Calu3 (cell line): ENCODE results near the gene CDK4. TPM values are rescaled to one million over a fixed set of nuclear protein-coding genes. Genes with fewer than 3 reads are reported as not detected.
A peak's percentile ranks its signal among the peaks of the same experiment; 100 is the strongest.

Experiments
- BruUV-seq: library from RNA; stranded (reverse); fragments of 400-500 nt; replicated peaks from 2 replicates; lab custom pipeline; 2021; lab: Mats Ljungman, UMichigan
- CTCF ChIA-PET: fragments of 300-600 bp; sonication (Branson Sonifier 250); formaldehyde crosslinking; loops from one replicate; lab custom pipeline; 2022; ENCODE audit warnings: antibody characterized with exemption; lab: Charles Lee
- DNase-seq: peaks from one replicate; pipeline ENCODE4 v3.0.0; 2022
- H3K27ac Mint-ChIP-seq: one replicate; pipeline ENCODE4 v1.8.0; 2022; ENCODE audit warnings: mixed read lengths; ENCODE audit not compliant: unreplicated experiment
- H3K27me3 Mint-ChIP-seq: one replicate; pipeline ENCODE4 v1.8.0; 2022; ENCODE audit warnings: mixed read lengths; ENCODE audit not compliant: unreplicated experiment
- H3K36me3 Mint-ChIP-seq: one replicate; pipeline ENCODE4 v1.8.0; 2022; ENCODE audit warnings: mild to moderate bottlenecking, moderate library complexity, mixed read lengths; ENCODE audit not compliant: insufficient read depth, unreplicated experiment
- H3K4me1 Mint-ChIP-seq: one replicate; pipeline ENCODE4 v1.8.0; 2022; ENCODE audit warnings: mild to moderate bottlenecking, low read depth, mixed read lengths; ENCODE audit not compliant: unreplicated experiment
- H3K4me3 Mint-ChIP-seq: one replicate; pipeline ENCODE4 v1.8.0; 2022; ENCODE audit warnings: mild to moderate bottlenecking, low read depth, moderate library complexity, mixed read lengths; ENCODE audit not compliant: unreplicated experiment
- H3K9me3 Mint-ChIP-seq: one replicate; pipeline ENCODE4 v1.8.0; 2022; ENCODE audit warnings: low read depth, mixed read lengths; ENCODE audit not compliant: unreplicated experiment
- intact Hi-C: fragments of 100-400 bp; cut with micrococcal nuclease; formaldehyde crosslinking; loops from one replicate; pipeline ENCODE4 v1.10.0; 2022; ENCODE audit not compliant: unreplicated experiment
- total RNA-seq: library from RNA; stranded (reverse); gene quantifications from 2 replicates; pipeline ENCODE4 v1.2.3, GENCODE V29; 2022
- TF ChIP-seq, protein P1 (sequence below): fragments of 200-600 bp; IDR thresholded peaks from one replicate; pipeline ENCODE4 v1.8.0; 2022; ENCODE audit warnings: antibody characterized with exemption; ENCODE audit not compliant: unreplicated experiment

CDK4 gene
- total RNA-seq, 1 experiment from 2014 or later = 188 TPM

DNA sequence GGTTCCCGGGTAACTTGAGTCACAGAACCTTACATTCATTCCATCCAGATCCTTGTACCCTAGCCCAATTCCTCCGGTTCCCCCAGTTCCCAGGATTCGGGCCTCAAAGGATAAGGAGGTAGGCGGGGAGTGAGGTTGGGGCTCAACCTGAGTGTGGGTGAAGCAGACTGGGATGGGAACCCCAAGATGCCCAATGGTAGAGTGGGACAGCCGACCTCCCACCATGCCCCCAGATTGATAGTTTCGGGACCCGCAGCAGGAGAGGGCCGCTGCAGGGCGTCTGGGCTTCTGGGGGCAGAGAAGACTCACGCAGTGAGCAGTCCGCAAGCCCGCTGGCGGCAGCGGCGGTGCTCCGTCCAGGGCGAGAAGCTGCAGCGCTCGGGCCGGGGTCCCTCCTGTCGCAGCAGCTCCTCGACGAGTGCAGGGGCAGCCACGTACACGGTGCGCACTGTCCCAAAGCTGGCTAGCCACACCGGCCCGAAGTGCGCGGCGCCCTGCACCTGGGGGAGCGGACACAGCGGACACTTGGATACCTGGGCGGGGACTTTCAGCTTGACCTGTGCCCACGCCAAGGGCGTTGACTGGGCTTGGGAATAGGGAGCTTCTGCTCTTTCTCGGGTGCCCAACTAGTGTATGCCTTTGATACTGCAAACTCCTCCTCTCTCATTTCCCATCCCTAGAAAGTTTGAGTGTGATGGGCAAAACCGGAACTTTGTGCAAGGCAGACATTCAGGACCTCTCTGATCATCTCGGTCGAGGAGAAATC, 13.8 kb upstream of the CDK4 start:
- Mint-ChIP-seq H3K27me3 (peaks cover 45% of the 10 kb centered on the region), H3K9me3 (no peaks in the 10 kb centered on the region), H3K27ac (peak overlapping the region; percentile 20), H3K36me3 (peaks cover 40% of the 10 kb centered on the region), H3K4me1 (peaks cover 25% of the 10 kb centered on the region), H3K4me3 (peak overlapping the region; percentile 81)
- DNase-seq = peak; percentile 24
- CTCF ChIA-PET = interaction anchor here (0.6 to 1.7 kb wide), 2 partner anchors 9 to 1664 kb away, joined by 7 to 9 read pairs; no protein-coding TSS in a partner anchor
- no TSS peak for BruUV-seq
- intact Hi-C loops = no loop called here
- TF ChIP-seq, protein P1, sequence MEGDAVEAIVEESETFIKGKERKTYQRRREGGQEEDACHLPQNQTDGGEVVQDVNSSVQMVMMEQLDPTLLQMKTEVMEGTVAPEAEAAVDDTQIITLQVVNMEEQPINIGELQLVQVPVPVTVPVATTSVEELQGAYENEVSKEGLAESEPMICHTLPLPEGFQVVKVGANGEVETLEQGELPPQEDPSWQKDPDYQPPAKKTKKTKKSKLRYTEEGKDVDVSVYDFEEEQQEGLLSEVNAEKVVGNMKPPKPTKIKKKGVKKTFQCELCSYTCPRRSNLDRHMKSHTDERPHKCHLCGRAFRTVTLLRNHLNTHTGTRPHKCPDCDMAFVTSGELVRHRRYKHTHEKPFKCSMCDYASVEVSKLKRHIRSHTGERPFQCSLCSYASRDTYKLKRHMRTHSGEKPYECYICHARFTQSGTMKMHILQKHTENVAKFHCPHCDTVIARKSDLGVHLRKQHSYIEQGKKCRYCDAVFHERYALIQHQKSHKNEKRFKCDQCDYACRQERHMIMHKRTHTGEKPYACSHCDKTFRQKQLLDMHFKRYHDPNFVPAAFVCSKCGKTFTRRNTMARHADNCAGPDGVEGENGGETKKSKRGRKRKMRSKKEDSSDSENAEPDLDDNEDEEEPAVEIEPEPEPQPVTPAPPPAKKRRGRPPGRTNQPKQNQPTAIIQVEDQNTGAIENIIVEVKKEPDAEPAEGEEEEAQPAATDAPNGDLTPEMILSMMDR = no peak

DNA sequence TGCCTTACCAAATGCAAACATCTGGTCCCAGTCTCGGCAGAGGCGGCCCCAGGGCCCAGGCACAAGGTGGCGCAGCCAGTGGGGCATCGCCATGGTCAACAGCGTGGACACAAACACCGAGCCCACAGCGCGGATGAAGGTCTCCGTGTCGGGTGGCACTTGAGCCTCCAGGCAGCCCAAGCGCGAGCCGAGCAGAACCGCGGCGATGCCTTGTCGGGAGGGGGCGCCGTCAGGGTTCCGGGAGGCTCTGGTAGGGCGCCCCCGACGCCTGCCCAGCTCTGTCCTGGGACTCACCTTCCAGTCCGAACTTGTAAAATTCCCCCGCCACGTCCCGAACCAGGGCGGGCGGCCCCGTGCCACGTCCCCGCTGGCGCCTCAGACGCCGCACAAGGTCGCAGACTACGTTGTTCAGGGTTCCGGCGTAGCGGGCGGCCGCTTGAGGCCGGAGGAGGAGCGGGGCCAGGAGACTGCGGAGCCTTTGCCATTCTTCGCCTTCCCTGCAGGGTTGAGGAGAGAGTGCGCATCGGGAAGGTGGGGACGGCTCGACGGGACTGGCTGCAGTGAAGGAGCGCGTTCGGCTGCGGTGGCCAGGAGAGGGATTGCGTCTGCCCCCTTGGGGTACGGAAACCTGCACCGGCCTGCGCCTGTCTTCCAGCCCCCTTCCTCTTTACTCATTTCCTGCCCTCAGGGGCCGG, 13.0 kb upstream of the CDK4 start:
- Mint-ChIP-seq H3K27ac (peak overlapping the region; percentile 20), H3K9me3 (no peaks in the 10 kb centered on the region), H3K4me1 (peaks cover 22% of the 10 kb centered on the region), H3K27me3 (peaks cover 45% of the 10 kb centered on the region), H3K36me3 (peaks cover 37% of the 10 kb centered on the region), H3K4me3 (peak overlapping the region; percentile 81)
- TF ChIP-seq, protein P1 = peak; percentile 42
- intact Hi-C loops = no loop called here
- CTCF ChIA-PET = interaction anchor here (0.6 to 1.7 kb wide), 4 partner anchors 9 to 1665 kb away, joined by 3 to 9 read pairs (median 5); partner anchors contain the start of gene TSPAN31
- DNase-seq = peak; percentile 68
- no TSS peak for BruUV-seq

DNA sequence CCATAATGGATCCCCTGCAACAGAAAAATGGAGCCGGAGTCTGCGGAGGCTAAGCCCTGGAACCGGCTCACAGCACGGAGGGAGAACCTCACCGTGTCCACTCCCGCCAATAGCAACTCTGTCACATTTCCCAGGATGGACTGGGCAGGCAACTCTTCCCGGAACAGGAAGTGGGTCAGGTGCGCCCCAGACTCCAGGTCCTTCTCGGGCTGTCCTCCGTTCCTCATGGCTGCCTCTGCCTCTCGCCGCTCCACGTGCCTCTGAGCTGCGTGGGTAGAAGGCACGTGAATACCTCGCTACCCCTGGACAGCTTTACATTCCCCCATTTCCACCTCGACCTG, 12.5 kb upstream of the CDK4 start:
- Mint-ChIP-seq H3K4me1 (peaks cover 22% of the 10 kb centered on the region), H3K4me3 (peak overlapping the region; percentile 81), H3K36me3 (peaks cover 42% of the 10 kb centered on the region), H3K9me3 (no peaks in the 10 kb centered on the region), H3K27ac (no peak overlapping the region), H3K27me3 (peaks cover 45% of the 10 kb centered on the region)
- intact Hi-C loops = no loop called here
- no TSS peak for BruUV-seq
- CTCF ChIA-PET = interaction anchor here (0.8 to 0.9 kb wide), 2 partner anchors 20 to 56 kb away, joined by 3 read pairs; partner anchors contain the start of gene TSPAN31
- TF ChIP-seq, protein P1 = no peak
- peak; percentile 32 for DNase-seq

DNA sequence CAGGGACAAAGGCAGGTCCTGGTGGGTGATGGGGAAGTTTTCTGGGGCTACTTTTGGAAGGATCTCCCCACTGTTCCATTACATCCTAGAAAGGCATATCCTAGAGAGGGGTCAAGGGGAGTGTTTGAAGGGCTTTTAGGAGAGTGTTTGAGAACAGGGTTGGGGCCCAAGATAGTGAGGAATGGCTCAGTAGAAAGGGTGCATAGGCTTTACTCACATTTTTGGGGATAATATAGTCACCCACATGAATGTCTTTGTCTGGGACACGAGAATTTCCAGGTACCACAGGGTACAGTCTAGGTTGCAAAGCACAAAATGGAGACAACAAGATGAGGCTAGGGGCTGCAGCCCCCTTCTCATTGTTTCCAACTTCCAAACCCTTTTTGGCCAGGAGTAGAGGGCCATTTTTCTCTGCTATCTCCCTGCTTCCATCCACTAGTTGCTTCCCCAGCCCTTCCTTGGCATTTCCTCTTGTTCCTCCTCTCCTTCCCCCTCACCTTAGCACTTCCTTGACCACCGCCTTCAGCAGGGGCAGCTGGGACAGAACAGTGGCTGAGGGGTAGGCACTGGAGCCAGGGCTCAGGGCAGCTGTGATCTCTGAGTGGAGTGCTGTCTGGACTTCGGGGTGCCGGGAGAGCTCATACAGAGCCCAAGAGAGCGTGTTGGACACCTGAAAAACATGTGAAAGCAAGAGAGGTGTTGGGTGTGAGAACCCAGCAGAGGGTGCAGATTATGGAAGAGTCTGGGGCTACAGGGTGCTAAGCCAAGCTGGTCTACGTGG, 12.0 kb upstream of the CDK4 start:
- peaks cover 48% of the 10 kb centered on the region for H3K36me3 Mint-ChIP-seq
- BruUV-seq = no TSS peak
- CTCF ChIA-PET = interaction anchor here (0.9 kb wide), 1 partner anchor 20 kb away, joined by 3 read pairs; the partner anchor contains the start of gene TSPAN31
- peaks cover 22% of the 10 kb centered on the region for H3K4me1 Mint-ChIP-seq
- H3K27ac Mint-ChIP-seq = no peak overlapping the region
- TF ChIP-seq, protein P1 = no peak
- peak overlapping the region; percentile 81 for H3K4me3 Mint-ChIP-seq
- H3K9me3 Mint-ChIP-seq = no peaks in the 10 kb centered on the region
- peaks cover 45% of the 10 kb centered on the region for H3K27me3 Mint-ChIP-seq
- intact Hi-C loops = no loop called here
- no peak for DNase-seq
